Adrenal gland (tissue), 5 donors: ENCODE data around the gene ARHGEF16.

ENCODE experiments used
- CTCF ChIP-seq, 6 experiments: fragments of 450-650 bp in 4 of 6; fragments of 200-600 bp in 2 of 6; sonication (generic) in 1 of 6; IDR thresholded peaks; 1 replicate in 5 of 6; 2 replicates in 1 of 6; pipeline versions ENCODE4 v1.5.1 to v1.8.0; 2016 to 2021; ENCODE audit warnings: antibody characterized with exemption in 6 of 6, mild to moderate bottlenecking in 2 of 6, moderate library complexity in 1 of 6
- POLR2A ChIP-seq, 2 donors: fragments of 450-650 bp; IDR thresholded peaks; one replicate each; pipeline ENCODE4 v1.6.1; 2017; ENCODE audit warnings: antibody characterized with exemption in 2 of 2, mild to moderate bottlenecking in 2 of 2, moderate library complexity in 1 of 2
- donor health status: DM: no; HTN: no; CAD: no.

- no peak for TF ChIP-seq CTCF (IDR thresholded peaks at IDR 0.05)
- no peak for TF ChIP-seq POLR2A (IDR thresholded peaks at IDR 0.05)
Observed at GRCh38 chr1:3501437-3501836, 47.0 kb downstream of the ARHGEF16 start.
